Suppressor macrophage (primary cell): ENCODE data around the gene REM1.

Source experiments
- DNase-seq, 4 experiments: peaks; one replicate each; pipeline ENCODE4 v3.0.0-alpha.2; 2020 to 2022

Gene REM1

GRCh38 chr20:31485450-31486339 lies 10.6 kb downstream of the REM1 start:
- DNase-seq = peak; percentile 17 to 71 (median 50)

- no peak for DNase-seq
Observed at GRCh38 chr20:31488115-31488514, 13.0 kb downstream of the REM1 start.

GRCh38 chr20:31489152-31489551 lies 14.1 kb downstream of the REM1 start:
- DNase-seq = no peak

- DNase-seq = no peak
Observed at GRCh38 chr20:31490752-31491151, 15.7 kb downstream of the REM1 start.

GRCh38 chr20:31494131-31494530 lies 19.0 kb downstream of the REM1 start:
- peak in 3 of 4 experiments; percentile 24 to 42 (median 28) for DNase-seq

GRCh38 chr20:31496761-31497295 lies 21.7 kb downstream of the REM1 start:
- DNase-seq = no peak

- no peak for DNase-seq
Observed at GRCh38 chr20:31497838-31498540, 22.9 kb downstream of the REM1 start.

- DNase-seq = no peak
Observed at GRCh38 chr20:31500527-31500926, 25.4 kb downstream of the REM1 start.

GRCh38 chr20:31502884-31503673 lies 28.0 kb downstream of the REM1 start:
- DNase-seq = peak; percentile 88 to 94 (median 91)

- DNase-seq = no peak
Observed at GRCh38 chr20:31505903-31506302, 30.8 kb downstream of the REM1 start.

- DNase-seq = no peak
Observed at GRCh38 chr20:31508517-31509244, 33.6 kb downstream of the REM1 start.

- DNase-seq = peak; percentile 96 to 99 (median 98)
Observed at GRCh38 chr20:31514154-31515071, 39.3 kb downstream of the REM1 start, which contains the start of gene HM13. TSS of gene HM13 (plus strand) at chr20:31514442. CDS start at chr20:31514552, 110 bp downstream.

- DNase-seq = no peak
Observed at GRCh38 chr20:31515072-31515774, 40.1 kb downstream of the REM1 start.

GRCh38 chr20:31515775-31516107 lies 40.7 kb downstream of the REM1 start:
- DNase-seq = peak; percentile 33 to 72 (median 58)

- no peak for DNase-seq
Observed at GRCh38 chr20:31516166-31516565, 41.1 kb downstream of the REM1 start.

- DNase-seq = no peak
Observed at GRCh38 chr20:31516651-31517050, 41.6 kb downstream of the REM1 start.

- peak; percentile 71 to 86 (median 82) for DNase-seq
Observed at GRCh38 chr20:31517373-31517772, 42.3 kb downstream of the REM1 start.

- DNase-seq = peak; percentile 67 to 84 (median 81)
Observed at GRCh38 chr20:31521267-31521666, 46.2 kb downstream of the REM1 start.

- peak; percentile 56 to 84 (median 75) for DNase-seq
Observed at GRCh38 chr20:31522731-31523130, 47.6 kb downstream of the REM1 start.
